Brain microvascular endothelial cell (primary cell): ENCODE data around the gene FGF11.

Experiments
- DNase-seq: peaks from one replicate; pipeline ENCODE4 v3.0.0-alpha.2; 2020
- H3K27ac ChIP-seq: fragments of 250-450 bp; sonication (Bioruptor Pico); 2 replicates; pipeline ENCODE4 v1.5.1; 2020; ENCODE audit warnings: mild to moderate bottlenecking, moderate library complexity
- H3K27me3 ChIP-seq: fragments of 250-450 bp; sonication (Bioruptor Pico); replicated peaks from 2 replicates; pipeline ENCODE4 v1.5.1; 2020; ENCODE audit warnings: mild to moderate bottlenecking
- H3K36me3 ChIP-seq: fragments of 250-450 bp; sonication (Bioruptor Pico); replicated peaks from 2 replicates; pipeline ENCODE4 v1.5.1; 2020; ENCODE audit warnings: mild to moderate bottlenecking
- H3K4me3 ChIP-seq: 2 replicates; pipeline ENCODE4 v1.5.1; 2011; ENCODE audit warnings: low read depth, mild to moderate bottlenecking, control low read depth, low read length, moderate library complexity
- in situ Hi-C: cut with HindIII; loops from 2 replicates; pipeline ENCODE4 v1.10.0; 2017; ENCODE audit warnings: low sequenced_read_pairs, low pct_ligation_motif_present
- TF ChIP-seq, protein P1 (sequence below): IDR thresholded peaks from 2 replicates; pipeline ENCODE4 v1.5.1; 2011; ENCODE audit warnings: low read depth, mild to moderate bottlenecking, moderate library complexity, low read length, control low read depth, inconsistent platforms; ENCODE audit errors: missing control alignments

The FGF11 gene

DNA sequence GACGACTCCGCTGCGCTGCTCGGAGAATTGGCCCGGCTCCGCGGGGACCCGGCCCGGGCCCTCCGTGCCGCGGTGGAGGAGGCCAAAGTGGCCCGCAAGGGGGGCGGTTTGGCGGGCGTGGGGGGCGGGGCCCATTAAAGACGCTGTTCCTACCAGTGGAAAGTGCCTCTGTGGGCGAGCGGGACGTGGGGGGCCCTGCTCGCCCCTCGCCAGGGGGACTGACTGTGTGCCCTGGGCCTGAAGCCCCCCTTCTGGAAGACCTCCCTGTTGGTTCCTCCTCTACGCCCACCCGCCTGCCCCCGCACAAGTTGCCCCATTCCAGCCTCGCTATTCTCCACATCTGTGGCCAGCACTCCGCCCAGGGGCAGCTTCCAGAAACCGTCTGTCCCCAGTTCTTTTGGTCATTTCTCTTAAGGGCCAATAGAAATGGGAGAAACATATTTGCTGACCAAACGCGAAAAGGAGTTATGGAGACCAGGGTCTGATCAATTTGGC is 1.9 kb upstream of the FGF11 start:
- Histone ChIP-seq H3K27me3 (peaks cover 23% of the 10 kb centered on the region), H3K4me3 (peak overlapping the region; percentile 39), H3K36me3 (no peaks in the 10 kb centered on the region), H3K27ac (no peak overlapping the region)
- DNase-seq, result no peak
- in situ Hi-C loops, result no loop called here
- TF ChIP-seq, protein P1, sequence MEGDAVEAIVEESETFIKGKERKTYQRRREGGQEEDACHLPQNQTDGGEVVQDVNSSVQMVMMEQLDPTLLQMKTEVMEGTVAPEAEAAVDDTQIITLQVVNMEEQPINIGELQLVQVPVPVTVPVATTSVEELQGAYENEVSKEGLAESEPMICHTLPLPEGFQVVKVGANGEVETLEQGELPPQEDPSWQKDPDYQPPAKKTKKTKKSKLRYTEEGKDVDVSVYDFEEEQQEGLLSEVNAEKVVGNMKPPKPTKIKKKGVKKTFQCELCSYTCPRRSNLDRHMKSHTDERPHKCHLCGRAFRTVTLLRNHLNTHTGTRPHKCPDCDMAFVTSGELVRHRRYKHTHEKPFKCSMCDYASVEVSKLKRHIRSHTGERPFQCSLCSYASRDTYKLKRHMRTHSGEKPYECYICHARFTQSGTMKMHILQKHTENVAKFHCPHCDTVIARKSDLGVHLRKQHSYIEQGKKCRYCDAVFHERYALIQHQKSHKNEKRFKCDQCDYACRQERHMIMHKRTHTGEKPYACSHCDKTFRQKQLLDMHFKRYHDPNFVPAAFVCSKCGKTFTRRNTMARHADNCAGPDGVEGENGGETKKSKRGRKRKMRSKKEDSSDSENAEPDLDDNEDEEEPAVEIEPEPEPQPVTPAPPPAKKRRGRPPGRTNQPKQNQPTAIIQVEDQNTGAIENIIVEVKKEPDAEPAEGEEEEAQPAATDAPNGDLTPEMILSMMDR, result no peak

DNA sequence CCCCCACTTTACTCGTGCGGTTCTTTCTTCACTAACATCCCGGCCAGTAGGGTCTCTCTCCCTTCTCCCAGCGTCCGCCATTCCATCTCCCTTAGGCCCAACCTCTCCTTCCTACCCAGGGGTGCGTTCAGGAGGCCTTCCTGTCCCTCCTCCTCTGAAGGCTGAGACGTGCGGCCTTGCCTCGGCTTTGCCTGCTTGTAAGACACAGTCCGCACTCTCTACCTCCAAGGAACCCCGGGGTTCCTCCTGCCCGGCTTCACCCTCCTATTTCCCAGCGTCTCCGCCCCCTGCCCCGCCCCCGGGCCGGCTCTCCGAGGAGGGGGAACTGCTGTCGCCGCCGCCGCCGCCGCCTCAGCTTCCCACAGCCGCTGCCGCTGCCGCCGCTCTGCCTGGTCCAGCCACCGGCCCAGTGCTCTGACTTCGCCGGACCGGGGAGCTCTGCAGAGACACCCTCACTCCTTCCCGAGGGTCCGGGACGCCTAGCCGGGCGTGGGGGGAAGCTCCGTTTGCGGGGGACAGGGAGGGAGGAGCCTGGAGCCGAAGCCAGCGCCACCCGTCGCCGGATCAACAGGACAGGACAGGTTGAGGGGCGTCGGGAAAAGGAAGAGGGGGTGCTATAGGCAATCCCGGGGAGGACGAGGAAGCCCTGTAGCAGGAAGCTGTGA is 1.2 kb upstream of the FGF11 start:
- TF ChIP-seq, protein P1, result no peak
- no peak for DNase-seq
- in situ Hi-C loops, result no loop called here
- H3K4me3 ChIP-seq, result peak overlapping the region; percentile 27
- peaks cover 23% of the 10 kb centered on the region for H3K27me3 ChIP-seq
- no peak overlapping the region for H3K27ac ChIP-seq
- no peaks in the 10 kb centered on the region for H3K36me3 ChIP-seq

DNA sequence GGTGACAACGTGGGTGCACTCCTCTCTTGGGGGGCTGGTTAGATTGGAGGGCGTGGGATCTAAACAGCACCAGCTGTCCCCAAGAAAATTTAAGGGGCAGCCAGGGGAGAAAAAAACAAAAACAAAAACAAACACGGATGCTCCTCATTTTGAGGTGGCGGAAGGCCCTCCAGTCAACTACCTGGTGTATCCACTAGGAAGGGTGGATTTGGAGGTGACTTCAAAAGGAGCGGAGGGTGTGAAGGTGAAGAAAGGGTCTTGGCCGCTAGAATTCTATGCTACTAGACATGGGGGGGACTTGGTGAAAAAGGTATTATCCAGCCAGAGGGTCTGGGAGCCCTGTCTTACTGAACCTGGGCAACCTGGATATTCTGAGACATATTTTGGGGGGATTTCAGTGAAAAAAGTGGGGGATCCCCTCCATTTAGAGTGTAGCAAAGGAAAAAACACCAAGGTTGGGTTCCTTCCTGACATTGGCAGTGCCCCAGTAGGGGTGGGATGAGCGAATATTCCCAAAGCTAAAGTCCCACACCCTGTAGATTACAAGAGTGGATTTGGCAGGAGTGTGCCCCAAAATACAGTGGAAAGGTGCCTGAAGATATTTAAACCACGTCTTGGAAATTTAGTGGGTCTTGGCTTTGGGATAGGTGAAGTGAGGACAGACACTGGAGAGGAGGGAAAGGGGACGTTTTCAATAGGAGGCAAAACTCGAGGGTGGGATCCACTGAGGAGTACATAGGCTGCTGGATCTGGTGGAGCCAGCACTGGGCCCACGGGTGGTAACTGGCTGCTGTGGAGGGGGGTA is 454 bp upstream of the FGF11 start:
- TF ChIP-seq, protein P1, result no peak
- in situ Hi-C loops, result no loop called here
- no peak overlapping the region for H3K4me3 ChIP-seq
- DNase-seq, result no peak
- H3K27me3 ChIP-seq, result peaks cover 23% of the 10 kb centered on the region
- H3K27ac ChIP-seq, result no peak overlapping the region
- no peaks in the 10 kb centered on the region for H3K36me3 ChIP-seq

DNA sequence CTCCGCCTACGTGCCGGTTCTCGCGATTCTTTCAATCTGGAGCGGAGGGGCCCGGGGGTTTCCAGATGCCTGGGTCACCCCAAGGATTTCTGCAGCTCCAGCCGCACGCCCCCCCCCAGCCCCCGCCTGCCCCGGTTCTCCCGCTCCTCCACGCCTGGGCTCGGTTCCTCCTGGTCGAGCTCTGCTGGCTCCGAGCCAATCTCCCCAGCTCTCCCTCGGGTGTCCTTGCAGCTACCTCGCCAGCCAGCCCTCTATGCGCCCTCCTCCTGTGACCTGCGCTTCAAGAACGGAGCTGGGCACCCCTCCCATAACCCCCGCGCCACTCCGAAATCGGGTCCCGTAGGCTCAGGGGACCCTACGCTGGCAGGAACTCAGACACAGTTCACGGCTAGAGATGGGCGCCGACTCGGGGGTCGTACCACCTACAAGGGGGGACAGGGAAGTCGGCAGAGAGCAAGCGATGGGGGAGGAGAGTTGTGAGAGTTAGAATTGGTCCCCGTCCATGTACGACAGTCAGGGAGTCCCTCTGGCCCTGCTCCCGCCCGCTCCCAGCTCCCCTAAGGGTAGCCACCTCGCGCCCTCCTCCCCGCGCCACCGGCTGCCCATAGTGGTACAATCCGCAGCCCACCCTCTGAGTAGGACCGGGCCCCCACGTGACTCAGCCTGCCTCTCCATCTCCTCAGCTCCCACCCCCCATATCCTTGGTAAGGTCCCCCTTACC is 961 bp downstream of the FGF11 start:
- H3K4me3 ChIP-seq, result peak overlapping the region; percentile 35
- in situ Hi-C loops, result no loop called here
- TF ChIP-seq, protein P1, result no peak
- peaks cover 23% of the 10 kb centered on the region for H3K27me3 ChIP-seq
- H3K27ac ChIP-seq, result no peak overlapping the region
- H3K36me3 ChIP-seq, result no peaks in the 10 kb centered on the region
- no peak for DNase-seq

DNA sequence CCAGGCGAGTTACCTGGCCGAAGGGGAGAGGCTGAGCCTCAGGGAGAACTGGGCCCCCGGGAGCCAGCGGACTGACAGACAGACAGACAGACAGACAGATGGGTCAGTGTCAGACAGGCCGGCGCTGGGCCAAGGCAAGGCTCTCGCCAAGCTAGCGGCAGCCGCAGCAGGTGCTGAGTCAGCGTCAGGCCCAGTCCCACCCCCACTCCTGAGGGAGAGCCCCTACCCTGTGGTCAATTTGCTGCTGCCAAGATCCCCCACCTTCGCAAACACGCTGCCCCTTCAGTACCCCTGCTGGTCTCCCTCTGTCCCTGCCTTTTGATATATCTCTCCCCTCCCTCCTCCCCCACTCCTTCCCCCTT is 1.5 kb downstream of the FGF11 start:
- peak overlapping the region; percentile 3 for H3K4me3 ChIP-seq
- H3K36me3 ChIP-seq, result no peaks in the 10 kb centered on the region
- in situ Hi-C loops, result no loop called here
- H3K27ac ChIP-seq, result no peak overlapping the region
- DNase-seq, result no peak
- H3K27me3 ChIP-seq, result peaks cover 25% of the 10 kb centered on the region
- TF ChIP-seq, protein P1, result no peak
